HCT116 (cell line): Measurements from ENCODE around the gene NID2. TPM values are rescaled to one million over a fixed set of nuclear protein-coding genes. Genes with fewer than 3 reads are reported as not detected.

Experiments used
- ATAC-seq: fragments of 200-7000 bp; cut with Tn5 transposase; 2 replicates; pipeline ENCODE4 v1.9.1; 2020; ENCODE audit warnings: mild to moderate bottlenecking, moderate library complexity
- BruUV-seq: library from RNA; stranded (reverse); fragments of 400-500 nt; replicated peaks from 2 replicates; lab custom pipeline; 2021; lab: Mats Ljungman, UMichigan
- CTCF ChIA-PET: fragments of 300-600 bp; sonication (Branson Sonifier 250); formaldehyde crosslinking; loops from one replicate; lab custom pipeline; 2021; ENCODE audit warnings: antibody characterized with exemption; lab: Charles Lee
- POLR2A ChIA-PET: fragments of 300-600, 350-600 bp; sonication (Branson Sonifier 250); formaldehyde crosslinking; loops from one replicate; lab custom pipeline; 2021; ENCODE audit warnings: antibody characterized with exemption; lab: Charles Lee
- RAD21 ChIA-PET, 2 experiments: fragments of 300-600 bp; sonication (Branson Sonifier 250); formaldehyde crosslinking; loops; one replicate each; lab custom pipeline; 2023; ENCODE audit warnings: low total read pairs in 2 of 2; ENCODE audit not compliant: uncharacterized antibody in 2 of 2, unreplicated experiment in 2 of 2, low non-redundant PET in 1 of 2; lab: Charles Lee
- DNase-seq: peaks from one replicate; pipeline ENCODE4 v3.0.0-alpha.2; 2010; ENCODE audit warnings: low read depth, low spot score
- H2AFZ ChIP-seq: fragments of 200-600 bp; shearing (Covaris generic), sonication (generic); 2 replicates; pipeline ENCODE4 v1.6.1; 2017; ENCODE audit warnings: low read depth, mixed run types, mixed read lengths, antibody characterized with exemption, low read length; ENCODE audit not compliant: poor library complexity, severe bottlenecking
- H3K27ac ChIP-seq: 2 replicates; pipeline ENCODE4 v1.5.1; 2012; ENCODE audit warnings: low read depth, low read length
- H3K27me3 ChIP-seq: fragments of 200-600 bp; sonication (generic); 2 replicates; pipeline ENCODE4 v1.6.1; 2016; ENCODE audit warnings: mixed run types, low read length, mixed read lengths; ENCODE audit not compliant: insufficient read depth
- H3K36me3 ChIP-seq, 2 experiments: fragments of 200-500 bp in 1 of 2; fragments of 200-600 bp in 1 of 2; sonication (Bioruptor generic) in 1 of 2; sonication (generic) in 1 of 2; 2 replicates each; pipeline versions ENCODE4 v1.5.1 to v1.6.1; 2014 to 2016; ENCODE audit warnings: low read length in 2 of 2, inconsistent platforms in 1 of 2, mixed read lengths in 1 of 2, mixed run types in 1 of 2; ENCODE audit not compliant: insufficient read depth in 2 of 2, control insufficient read depth in 1 of 2
- H3K4me1 ChIP-seq, 2 experiments: fragments of 200-600 bp in 1 of 2; sonication (generic) in 1 of 2; 2 replicates each; pipeline versions ENCODE4 v1.5.1 to v1.6.1; 2012 to 2017; ENCODE audit warnings: low read length in 2 of 2, inconsistent platforms in 1 of 2, mild to moderate bottlenecking in 1 of 2, mixed read lengths in 1 of 2, mixed run types in 1 of 2, moderate library complexity in 1 of 2; ENCODE audit not compliant: insufficient read depth in 2 of 2, control insufficient read depth in 1 of 2
- H3K4me2 ChIP-seq: fragments of 200-600 bp; sonication (generic); 2 replicates; pipeline ENCODE4 v1.6.1; 2017; ENCODE audit warnings: mixed run types, low read length, mixed read lengths
- H3K4me3 ChIP-seq, 2 experiments: fragments of 200-600 bp in 1 of 2; sonication (generic) in 1 of 2; replicated peaks in 1 of 2; 2 replicates each; pipeline ENCODE4 v1.5.1; 2011 to 2016; ENCODE audit warnings: low read length in 2 of 2, control low read depth in 1 of 2, low read depth in 1 of 2, mild to moderate bottlenecking in 1 of 2, mixed read lengths in 1 of 2, mixed run types in 1 of 2
- H3K79me2 ChIP-seq: fragments of 200-600 bp; sonication (generic); 2 replicates; pipeline ENCODE4 v1.6.1; 2017; ENCODE audit warnings: mild to moderate bottlenecking, mixed run types, low read length, moderate library complexity, mixed read lengths; ENCODE audit not compliant: insufficient read depth
- H3K9ac ChIP-seq: fragments of 200-600 bp; sonication (generic); 2 replicates; pipeline ENCODE4 v1.6.1; 2016; ENCODE audit warnings: low read length, mixed read lengths
- H3K9me2 ChIP-seq: fragments of 200-600 bp; sonication (generic), shearing (Covaris generic); 2 replicates; pipeline ENCODE4 v1.6.1; 2017; ENCODE audit warnings: mixed run types, mild to moderate bottlenecking, moderate library complexity; ENCODE audit not compliant: insufficient read depth
- H3K9me3 ChIP-seq, 2 experiments: fragments of 200-500 bp in 1 of 2; fragments of 200-600 bp in 1 of 2; sonication (Bioruptor generic) in 1 of 2; sonication (generic) in 1 of 2; 2 replicates each; pipeline ENCODE4 v1.6.1; 2014 to 2017; ENCODE audit warnings: low read length in 2 of 2, mixed read lengths in 2 of 2, inconsistent platforms in 1 of 2, low read depth in 1 of 2, mild to moderate bottlenecking in 1 of 2, mixed run types in 1 of 2, moderate library complexity in 1 of 2; ENCODE audit not compliant: control insufficient read depth in 1 of 2, insufficient read depth in 1 of 2
- H4K20me1 ChIP-seq: fragments of 200-600 bp; sonication (generic), shearing (Covaris generic); 2 replicates; pipeline ENCODE4 v1.6.1; 2017; ENCODE audit warnings: mixed run types, mild to moderate bottlenecking, moderate library complexity; ENCODE audit not compliant: insufficient read depth
- CBX3 ChIP-seq: IDR thresholded peaks from 2 replicates; pipeline ENCODE4 v1.6.1; 2012; ENCODE audit warnings: low read depth
- CEBPB ChIP-seq: IDR thresholded peaks from 2 replicates; pipeline ENCODE4 v1.6.1; 2012; ENCODE audit warnings: low read depth
- ELF1 ChIP-seq: IDR thresholded peaks from 2 replicates; pipeline ENCODE4 v1.6.1; 2012; ENCODE audit warnings: low read depth, borderline replicate concordance
- EZH2 ChIP-seq: fragments of 200-600 bp; sonication (generic); IDR thresholded peaks from 2 replicates; pipeline ENCODE4 v1.6.1; 2017; ENCODE audit warnings: antibody characterized with exemption, mixed run types
- EZH2phosphoT487 ChIP-seq: fragments of 200-600 bp; IDR thresholded peaks from 2 replicates; pipeline ENCODE4 v1.6.1; 2018; ENCODE audit warnings: antibody characterized with exemption, borderline replicate concordance
- FOSL1 ChIP-seq: IDR thresholded peaks from 2 replicates; pipeline ENCODE4 v1.6.1; 2012; ENCODE audit warnings: low read depth
- JUND ChIP-seq: IDR thresholded peaks from 2 replicates; pipeline ENCODE4 v1.6.1; 2012
- SIN3A ChIP-seq: IDR thresholded peaks from 2 replicates; pipeline ENCODE4 v1.6.1; 2012; ENCODE audit warnings: low read depth
- SRF ChIP-seq: IDR thresholded peaks from 2 replicates; pipeline ENCODE4 v1.6.1; 2012; ENCODE audit warnings: low read depth
- TCF7L2 ChIP-seq: IDR thresholded peaks from 2 replicates; pipeline ENCODE4 v1.7.0; 2011; ENCODE audit warnings: borderline replicate concordance, inconsistent platforms; ENCODE audit not compliant: insufficient read depth, insufficient read length; ENCODE audit errors: extremely low read depth
- YY1 ChIP-seq: IDR thresholded peaks from 2 replicates; pipeline ENCODE4 v1.6.1; 2011; ENCODE audit warnings: low read length, low read depth, moderate library complexity, mild to moderate bottlenecking; ENCODE audit not compliant: insufficient replicate concordance; ENCODE audit errors: extremely low read depth
- ZFX ChIP-seq: fragments of 450-650 bp; IDR thresholded peaks from 2 replicates; pipeline ENCODE4 v1.6.1; 2017
- ZNF274 ChIP-seq: fragments of 200-500 bp; sonication (Bioruptor generic); IDR thresholded peaks from 2 replicates; pipeline ENCODE4 v1.6.1; 2014; ENCODE audit warnings: mild to moderate bottlenecking, low read depth, low read length, inconsistent platforms
- intact Hi-C: fragments of 100-400 bp; cut with micrococcal nuclease; formaldehyde crosslinking; loops from 2 replicates; pipeline ENCODE4 v1.10.0; 2022
- total RNA-seq: library from RNA; stranded (reverse); gene quantifications from one replicate; pipeline ENCODE4 v1.2.1, GENCODE V29; 2021; ENCODE audit not compliant: unreplicated experiment
- TF ChIP-seq, protein P1 (sequence below): IDR thresholded peaks from 2 replicates; pipeline ENCODE4 v1.6.1; 2012
- TF ChIP-seq, protein P2 (sequence below): IDR thresholded peaks from 2 replicates; pipeline ENCODE4 v1.6.1; 2012; ENCODE audit warnings: low read depth
- TF ChIP-seq, protein P3 (sequence below): IDR thresholded peaks from 2 replicates; pipeline ENCODE4 v1.6.1; 2011; ENCODE audit warnings: mild to moderate bottlenecking, low read length, moderate library complexity; ENCODE audit not compliant: insufficient replicate concordance; ENCODE audit errors: extremely low read depth
- TF ChIP-seq, protein P4 (sequence below), 3 experiments: fragments of 200-600 bp in 1 of 3; sonication (generic) in 1 of 3; IDR thresholded peaks in 2 of 3; conservative IDR thresholded peaks in 1 of 3; 2 replicates each; pipeline ENCODE4 v1.5.1; 2012 to 2017; ENCODE audit warnings: low read depth in 2 of 3, low read length in 2 of 3, antibody characterized with exemption in 1 of 3, borderline replicate concordance in 1 of 3, control low read depth in 1 of 3, mild to moderate bottlenecking in 1 of 3, mixed read lengths in 1 of 3, mixed run types in 1 of 3, moderate library complexity in 1 of 3; ENCODE audit not compliant: insufficient read depth in 1 of 3

NID2 gene
- total RNA-seq, 1 experiment from 2014 or later = 0.84 TPM

DNA sequence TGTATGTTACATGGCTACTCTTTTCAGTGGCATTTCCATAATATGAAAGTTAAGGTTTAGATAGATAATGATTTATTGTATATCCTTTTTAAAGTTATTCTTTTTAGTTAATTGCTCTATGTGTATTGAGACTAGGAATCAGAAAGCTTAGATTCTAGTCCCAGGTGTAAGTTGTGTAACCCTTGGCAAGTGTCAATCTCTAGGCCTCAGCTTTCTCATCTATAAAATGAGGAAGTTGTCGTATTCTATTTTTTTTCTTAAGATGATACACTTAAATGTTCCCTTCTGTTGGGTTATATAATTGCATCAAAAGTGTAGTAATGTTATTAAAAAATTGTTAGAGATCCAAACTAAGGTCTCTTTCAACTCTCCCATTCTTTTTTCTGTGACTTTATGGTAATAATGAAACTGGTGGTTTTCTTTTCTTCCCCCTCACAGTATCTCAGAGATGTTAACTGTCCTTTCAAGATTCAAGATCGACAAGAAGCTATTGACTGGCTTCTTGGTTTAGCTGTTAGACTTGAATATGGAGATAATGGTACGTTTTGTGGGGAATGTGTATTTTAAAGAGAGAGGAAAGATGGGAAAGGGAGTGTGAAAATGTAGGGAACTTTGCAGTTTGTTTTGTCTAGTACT, 75.5 kb downstream of the NID2 start:
- ChIA-PET POLR2A (no interaction called here), CTCF (no interaction called here), RAD21 (no interaction called here)
- BruUV-seq = no TSS peak
- Histone ChIP-seq H3K4me2 (no peak overlapping the region), H2AFZ (no peak overlapping the region), H3K4me1 (peaks cover 6 to 11% of the 10 kb centered on the region in 2 experiments), H3K9ac (no peak overlapping the region), H3K27ac (no peak overlapping the region), H3K27me3 (no peaks in the 10 kb centered on the region), H4K20me1 (0 out of 2 replicates have a peak, but pooled peaks cover 9% of the 10 kb centered on the region), H3K9me2 (no peaks in the 10 kb centered on the region), H3K4me3 (no peak overlapping the region), H3K36me3 (peaks cover 32 to 48% of the 10 kb centered on the region in 2 experiments), H3K9me3 (no peaks in the 10 kb centered on the region), H3K79me2 (peaks cover 86% of the 10 kb centered on the region)
- intact Hi-C loops = no loop called here
- DNase-seq = no peak
- TF ChIP-seq ZFX (no peak), TCF7L2 (no peak), ELF1 (no peak), SRF (no peak), SIN3A (no peak), ZNF274 (no peak), CBX3 (no peak), EZH2 (no peak), CEBPB (no peak), EZH2phosphoT487 (no peak), JUND (no peak), YY1 (no peak), FOSL1 (no peak)
- TF ChIP-seq, protein P1, sequence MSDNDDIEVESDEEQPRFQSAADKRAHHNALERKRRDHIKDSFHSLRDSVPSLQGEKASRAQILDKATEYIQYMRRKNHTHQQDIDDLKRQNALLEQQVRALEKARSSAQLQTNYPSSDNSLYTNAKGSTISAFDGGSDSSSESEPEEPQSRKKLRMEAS = no peak
- TF ChIP-seq, protein P2, sequence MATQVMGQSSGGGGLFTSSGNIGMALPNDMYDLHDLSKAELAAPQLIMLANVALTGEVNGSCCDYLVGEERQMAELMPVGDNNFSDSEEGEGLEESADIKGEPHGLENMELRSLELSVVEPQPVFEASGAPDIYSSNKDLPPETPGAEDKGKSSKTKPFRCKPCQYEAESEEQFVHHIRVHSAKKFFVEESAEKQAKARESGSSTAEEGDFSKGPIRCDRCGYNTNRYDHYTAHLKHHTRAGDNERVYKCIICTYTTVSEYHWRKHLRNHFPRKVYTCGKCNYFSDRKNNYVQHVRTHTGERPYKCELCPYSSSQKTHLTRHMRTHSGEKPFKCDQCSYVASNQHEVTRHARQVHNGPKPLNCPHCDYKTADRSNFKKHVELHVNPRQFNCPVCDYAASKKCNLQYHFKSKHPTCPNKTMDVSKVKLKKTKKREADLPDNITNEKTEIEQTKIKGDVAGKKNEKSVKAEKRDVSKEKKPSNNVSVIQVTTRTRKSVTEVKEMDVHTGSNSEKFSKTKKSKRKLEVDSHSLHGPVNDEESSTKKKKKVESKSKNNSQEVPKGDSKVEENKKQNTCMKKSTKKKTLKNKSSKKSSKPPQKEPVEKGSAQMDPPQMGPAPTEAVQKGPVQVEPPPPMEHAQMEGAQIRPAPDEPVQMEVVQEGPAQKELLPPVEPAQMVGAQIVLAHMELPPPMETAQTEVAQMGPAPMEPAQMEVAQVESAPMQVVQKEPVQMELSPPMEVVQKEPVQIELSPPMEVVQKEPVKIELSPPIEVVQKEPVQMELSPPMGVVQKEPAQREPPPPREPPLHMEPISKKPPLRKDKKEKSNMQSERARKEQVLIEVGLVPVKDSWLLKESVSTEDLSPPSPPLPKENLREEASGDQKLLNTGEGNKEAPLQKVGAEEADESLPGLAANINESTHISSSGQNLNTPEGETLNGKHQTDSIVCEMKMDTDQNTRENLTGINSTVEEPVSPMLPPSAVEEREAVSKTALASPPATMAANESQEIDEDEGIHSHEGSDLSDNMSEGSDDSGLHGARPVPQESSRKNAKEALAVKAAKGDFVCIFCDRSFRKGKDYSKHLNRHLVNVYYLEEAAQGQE = no peak
- TF ChIP-seq, protein P3, sequence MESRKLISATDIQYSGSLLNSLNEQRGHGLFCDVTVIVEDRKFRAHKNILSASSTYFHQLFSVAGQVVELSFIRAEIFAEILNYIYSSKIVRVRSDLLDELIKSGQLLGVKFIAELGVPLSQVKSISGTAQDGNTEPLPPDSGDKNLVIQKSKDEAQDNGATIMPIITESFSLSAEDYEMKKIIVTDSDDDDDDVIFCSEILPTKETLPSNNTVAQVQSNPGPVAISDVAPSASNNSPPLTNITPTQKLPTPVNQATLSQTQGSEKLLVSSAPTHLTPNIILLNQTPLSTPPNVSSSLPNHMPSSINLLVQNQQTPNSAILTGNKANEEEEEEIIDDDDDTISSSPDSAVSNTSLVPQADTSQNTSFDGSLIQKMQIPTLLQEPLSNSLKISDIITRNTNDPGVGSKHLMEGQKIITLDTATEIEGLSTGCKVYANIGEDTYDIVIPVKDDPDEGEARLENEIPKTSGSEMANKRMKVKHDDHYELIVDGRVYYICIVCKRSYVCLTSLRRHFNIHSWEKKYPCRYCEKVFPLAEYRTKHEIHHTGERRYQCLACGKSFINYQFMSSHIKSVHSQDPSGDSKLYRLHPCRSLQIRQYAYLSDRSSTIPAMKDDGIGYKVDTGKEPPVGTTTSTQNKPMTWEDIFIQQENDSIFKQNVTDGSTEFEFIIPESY = no peak
- TF ChIP-seq, protein P4, sequence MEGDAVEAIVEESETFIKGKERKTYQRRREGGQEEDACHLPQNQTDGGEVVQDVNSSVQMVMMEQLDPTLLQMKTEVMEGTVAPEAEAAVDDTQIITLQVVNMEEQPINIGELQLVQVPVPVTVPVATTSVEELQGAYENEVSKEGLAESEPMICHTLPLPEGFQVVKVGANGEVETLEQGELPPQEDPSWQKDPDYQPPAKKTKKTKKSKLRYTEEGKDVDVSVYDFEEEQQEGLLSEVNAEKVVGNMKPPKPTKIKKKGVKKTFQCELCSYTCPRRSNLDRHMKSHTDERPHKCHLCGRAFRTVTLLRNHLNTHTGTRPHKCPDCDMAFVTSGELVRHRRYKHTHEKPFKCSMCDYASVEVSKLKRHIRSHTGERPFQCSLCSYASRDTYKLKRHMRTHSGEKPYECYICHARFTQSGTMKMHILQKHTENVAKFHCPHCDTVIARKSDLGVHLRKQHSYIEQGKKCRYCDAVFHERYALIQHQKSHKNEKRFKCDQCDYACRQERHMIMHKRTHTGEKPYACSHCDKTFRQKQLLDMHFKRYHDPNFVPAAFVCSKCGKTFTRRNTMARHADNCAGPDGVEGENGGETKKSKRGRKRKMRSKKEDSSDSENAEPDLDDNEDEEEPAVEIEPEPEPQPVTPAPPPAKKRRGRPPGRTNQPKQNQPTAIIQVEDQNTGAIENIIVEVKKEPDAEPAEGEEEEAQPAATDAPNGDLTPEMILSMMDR (IDR thresholded peaks at IDR 0.05 in 2 of 3, conservative IDR thresholded peaks at IDR 0.05 in 1 of 3; ENCODE audit: borderline replicate concordance in 1 of 3, insufficient read depth in 1 of 3, low read depth in 2 of 3, low read length in 2 of 3) = no peak
- no peak for ATAC-seq
